ENCODE results near the gene DDR1.

Gene DDR1

GRCh38 chr6:30843611-30843998 lies 40.7 kb upstream of the DDR1 start:
- no peak overlapping the region for H3K4me3 ChIP-seq (ENCODE audit: low read length)
- no peaks in the 10 kb centered on the region; the same call in 1 of the 2 replicates for H3K27me3 ChIP-seq (ENCODE audit: low read depth, low read length)
- no peak for TF ChIP-seq EZH2phosphoT487 (IDR thresholded peaks at IDR 0.05; ENCODE audit: low read depth)
- no peak for TF ChIP-seq CTCF (IDR thresholded peaks at IDR 0.05; ENCODE audit: low read depth, low read length)
- no peaks in the 10 kb centered on the region for H3K79me2 ChIP-seq (ENCODE audit: low read length)
- H3K9ac ChIP-seq (ENCODE audit: low read length), result no peak overlapping the region
- no peaks in the 10 kb centered on the region for H3K9me3 ChIP-seq (ENCODE audit: insufficient read depth, low read length)
- H2AFZ ChIP-seq (ENCODE audit: low read depth, low read length), result no peak overlapping the region
- H4K20me1 ChIP-seq (ENCODE audit: insufficient read depth, low read length), result no peaks in the 10 kb centered on the region
- H3K36me3 ChIP-seq (replicated peaks; ENCODE audit: low read depth, low read length), result no peaks in the 10 kb centered on the region
- H3K27ac ChIP-seq (ENCODE audit: low read length), result no peak overlapping the region
- no peak overlapping the region for H3K4me2 ChIP-seq (ENCODE audit: low read length)
- no peaks in the 10 kb centered on the region for H3K4me1 ChIP-seq (ENCODE audit: low read length)

- no peaks in the 10 kb centered on the region for H3K9me3 ChIP-seq (ENCODE audit: insufficient read depth, low read length)
- no peaks in the 10 kb centered on the region for H3K4me1 ChIP-seq (ENCODE audit: low read length)
- no peak overlapping the region for H3K4me2 ChIP-seq (ENCODE audit: low read length)
- H4K20me1 ChIP-seq (ENCODE audit: insufficient read depth, low read length), result no peaks in the 10 kb centered on the region
- no peak overlapping the region for H3K4me3 ChIP-seq (ENCODE audit: low read length)
- TF ChIP-seq EZH2phosphoT487 (IDR thresholded peaks at IDR 0.05; ENCODE audit: low read depth) (no peak), CTCF (IDR thresholded peaks at IDR 0.05; ENCODE audit: low read depth, low read length) (no peak)
- no peaks in the 10 kb centered on the region; the same call in 1 of the 2 replicates for H3K27me3 ChIP-seq (ENCODE audit: low read depth, low read length)
- no peak overlapping the region for H3K27ac ChIP-seq (ENCODE audit: low read length)
- H3K9ac ChIP-seq (ENCODE audit: low read length), result no peak overlapping the region
- H2AFZ ChIP-seq (ENCODE audit: low read depth, low read length), result no peak overlapping the region
- H3K36me3 ChIP-seq (replicated peaks; ENCODE audit: low read depth, low read length), result no peaks in the 10 kb centered on the region
- H3K79me2 ChIP-seq (ENCODE audit: low read length), result no peaks in the 10 kb centered on the region
These were observed 40.2 kb upstream of the DDR1 start for GRCh38 chr6:30844118-30844535.

- H3K9ac ChIP-seq (ENCODE audit: low read length), result no peak overlapping the region
- H3K4me1 ChIP-seq (ENCODE audit: low read length), result no peaks in the 10 kb centered on the region
- H3K4me3 ChIP-seq (ENCODE audit: low read length), result no peak overlapping the region
- H3K27me3 ChIP-seq (ENCODE audit: low read depth, low read length), result peaks cover 4% of the 10 kb centered on the region; the same call in 1 of the 2 replicates
- no peak overlapping the region for H3K27ac ChIP-seq (ENCODE audit: low read length)
- H4K20me1 ChIP-seq (ENCODE audit: insufficient read depth, low read length), result no peaks in the 10 kb centered on the region
- no peak for TF ChIP-seq EZH2phosphoT487 (IDR thresholded peaks at IDR 0.05; ENCODE audit: low read depth)
- no peak for TF ChIP-seq CTCF (IDR thresholded peaks at IDR 0.05; ENCODE audit: low read depth, low read length)
- H3K36me3 ChIP-seq (replicated peaks; ENCODE audit: low read depth, low read length), result no peaks in the 10 kb centered on the region
- H2AFZ ChIP-seq (ENCODE audit: low read depth, low read length), result no peak overlapping the region
- no peak overlapping the region for H3K4me2 ChIP-seq (ENCODE audit: low read length)
- no peaks in the 10 kb centered on the region for H3K9me3 ChIP-seq (ENCODE audit: insufficient read depth, low read length)
- H3K79me2 ChIP-seq (ENCODE audit: low read length), result no peaks in the 10 kb centered on the region
These were observed 39.1 kb upstream of the DDR1 start for GRCh38 chr6:30845183-30845582.

GRCh38 chr6:30847421-30847970 lies 36.8 kb upstream of the DDR1 start:
- peaks cover 4% of the 10 kb centered on the region; the same call in 1 of the 2 replicates for H3K27me3 ChIP-seq (ENCODE audit: low read depth, low read length)
- H3K36me3 ChIP-seq (replicated peaks; ENCODE audit: low read depth, low read length), result no peaks in the 10 kb centered on the region
- TF ChIP-seq CTCF (IDR thresholded peaks at IDR 0.05; ENCODE audit: low read depth, low read length), result no peak
- no peak for TF ChIP-seq EZH2phosphoT487 (IDR thresholded peaks at IDR 0.05; ENCODE audit: low read depth)
- H4K20me1 ChIP-seq (ENCODE audit: insufficient read depth, low read length), result no peaks in the 10 kb centered on the region
- H2AFZ ChIP-seq (ENCODE audit: low read depth, low read length), result no peak overlapping the region
- no peaks in the 10 kb centered on the region for H3K9me3 ChIP-seq (ENCODE audit: insufficient read depth, low read length)
- H3K9ac ChIP-seq (ENCODE audit: low read length), result no peak overlapping the region
- H3K27ac ChIP-seq (ENCODE audit: low read length), result no peak overlapping the region
- no peak overlapping the region for H3K4me3 ChIP-seq (ENCODE audit: low read length)
- H3K4me2 ChIP-seq (ENCODE audit: low read length), result no peak overlapping the region
- no peaks in the 10 kb centered on the region for H3K4me1 ChIP-seq (ENCODE audit: low read length)
- H3K79me2 ChIP-seq (ENCODE audit: low read length), result no peaks in the 10 kb centered on the region

Data from OCI-LY3 (cell line).